Stimulated activated CD4-positive, alpha-beta T cell treated with anti-CD3 and anti-CD28 coated beads, Interleukin-15, amount 100 ng/mL, for 24 hours (primary cell): Measurements from ENCODE around the gene MYCN.
"Not testable (repeated sequence)": the region's sequence is repeated elsewhere in the genome, so short reads cannot be mapped to it uniquely, and the experiment has no call there.

Experiments
- DNase-seq: peaks from one replicate; pipeline ENCODE4 v3.0.0-alpha.2; 2020

The MYCN gene

DNA sequence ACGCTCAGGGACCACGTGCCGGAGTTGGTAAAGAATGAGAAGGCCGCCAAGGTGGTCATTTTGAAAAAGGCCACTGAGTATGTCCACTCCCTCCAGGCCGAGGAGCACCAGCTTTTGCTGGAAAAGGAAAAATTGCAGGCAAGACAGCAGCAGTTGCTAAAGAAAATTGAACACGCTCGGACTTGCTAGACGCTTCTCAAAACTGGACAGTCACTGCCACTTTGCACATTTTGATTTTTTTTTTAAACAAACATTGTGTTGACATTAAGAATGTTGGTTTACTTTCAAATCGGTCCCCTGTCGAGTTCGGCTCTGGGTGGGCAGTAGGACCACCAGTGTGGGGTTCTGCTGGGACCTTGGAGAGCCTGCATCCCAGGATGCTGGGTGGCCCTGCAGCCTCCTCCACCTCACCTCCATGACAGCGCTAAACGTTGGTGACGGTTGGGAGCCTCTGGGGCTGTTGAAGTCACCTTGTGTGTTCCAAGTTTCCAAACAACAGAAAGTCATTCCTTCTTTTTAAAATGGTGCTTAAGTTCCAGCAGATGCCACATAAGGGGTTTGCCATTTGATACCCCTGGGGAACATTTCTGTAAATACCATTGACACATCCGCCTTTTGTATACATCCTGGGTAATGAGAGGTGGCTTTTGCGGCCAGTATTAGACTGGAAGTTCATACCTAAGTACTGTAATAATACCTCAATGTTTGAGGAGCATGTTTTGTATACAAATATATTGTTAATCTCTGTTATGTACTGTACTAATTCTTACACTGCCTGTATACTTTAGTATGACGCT is 5.8 kb downstream of the MYCN start:
- no peak for DNase-seq

GRCh38 chr2:15946983-15947382 is 6.6 kb downstream of the MYCN start:
- no peak for DNase-seq

DNA sequence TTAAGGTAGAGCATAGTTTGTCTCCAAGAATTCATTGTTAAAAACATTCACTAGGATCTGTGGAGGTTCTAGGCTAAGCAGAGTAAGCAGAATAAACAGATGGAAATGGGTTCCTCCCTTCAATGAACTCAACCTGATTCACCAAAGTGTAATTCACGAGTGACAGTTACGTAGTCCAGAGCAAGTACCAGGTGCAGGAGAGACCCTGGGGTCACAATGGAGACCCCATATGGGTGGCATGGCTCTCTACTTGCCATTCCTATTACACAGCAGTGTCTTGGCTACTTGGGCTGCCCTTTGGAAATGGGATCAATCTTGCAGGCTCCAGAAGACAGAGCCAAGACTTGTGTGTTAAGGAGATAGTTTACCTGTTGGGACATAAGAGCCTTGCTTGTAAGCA is 7.1 kb downstream of the MYCN start:
- no peak for DNase-seq

- no peak for DNase-seq
Measured at GRCh38 chr2:15948704-15948957, 8.3 kb downstream of the MYCN start.

GRCh38 chr2:15949126-15949525 is 8.8 kb downstream of the MYCN start:
- DNase-seq = no peak

DNA sequence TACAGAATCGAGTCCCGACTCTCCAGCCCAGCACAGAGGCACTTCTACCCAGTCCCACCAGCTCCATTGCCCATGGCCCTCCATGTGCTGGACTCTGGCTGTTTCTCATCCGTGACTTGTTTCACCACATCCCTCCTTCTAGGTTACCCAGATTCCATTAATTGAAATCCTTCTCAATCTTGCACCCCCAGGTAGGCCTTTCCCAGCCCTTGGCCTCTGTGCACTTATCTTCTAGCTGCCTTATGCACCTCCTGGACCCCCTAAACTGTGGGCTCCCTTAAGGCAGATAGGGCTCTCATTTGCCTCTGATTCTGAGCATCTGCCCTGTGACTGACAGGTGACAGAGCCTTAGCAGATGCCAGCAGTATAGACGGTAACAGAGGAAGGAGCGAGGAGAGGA is 9.2 kb downstream of the MYCN start:
- no peak for DNase-seq

DNA sequence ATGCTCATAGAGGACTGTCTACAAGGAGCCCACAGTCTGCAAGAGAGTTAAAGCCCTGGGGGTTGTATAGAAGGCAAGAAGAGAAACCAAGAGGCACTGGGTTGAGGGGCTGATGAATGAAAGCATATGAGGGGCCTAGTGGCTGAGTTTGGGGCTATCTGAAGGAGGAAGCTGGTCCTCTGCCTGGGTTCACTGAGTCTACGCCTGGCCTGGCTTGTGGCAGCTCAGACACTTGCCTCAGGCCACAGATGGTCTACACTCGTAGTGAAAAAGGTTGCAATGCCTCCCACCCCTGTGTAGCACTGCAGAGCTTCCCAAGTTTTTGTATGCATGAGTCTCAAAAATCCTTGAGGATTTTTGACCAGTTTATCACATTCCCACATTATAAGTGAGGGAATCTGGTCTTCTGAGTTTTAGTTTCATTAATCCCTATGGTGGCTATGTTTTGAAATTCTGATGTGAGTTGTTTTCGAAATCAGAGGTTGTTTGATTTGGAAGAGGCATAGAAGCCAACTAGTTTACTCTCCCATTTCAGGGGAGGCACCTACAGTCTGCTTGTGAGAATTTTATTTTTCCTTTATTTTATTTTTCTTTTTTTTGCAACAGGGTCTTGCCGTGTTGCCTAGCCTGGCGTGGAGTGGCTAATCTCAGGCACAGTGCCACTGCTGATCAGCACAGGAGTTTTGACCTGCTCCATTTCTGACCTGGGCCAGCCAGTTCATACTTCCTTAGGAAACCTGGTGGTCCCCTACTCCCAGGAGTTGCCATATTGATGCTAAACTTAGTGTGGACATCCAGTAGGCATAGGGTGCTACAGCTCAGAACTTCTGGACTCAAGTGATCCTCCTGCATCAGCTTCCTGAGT is 10.0 kb downstream of the MYCN start:
- DNase-seq = no peak

GRCh38 chr2:15951936-15952335 is 11.6 kb downstream of the MYCN start:
- not testable (repeated sequence) for DNase-seq

DNA sequence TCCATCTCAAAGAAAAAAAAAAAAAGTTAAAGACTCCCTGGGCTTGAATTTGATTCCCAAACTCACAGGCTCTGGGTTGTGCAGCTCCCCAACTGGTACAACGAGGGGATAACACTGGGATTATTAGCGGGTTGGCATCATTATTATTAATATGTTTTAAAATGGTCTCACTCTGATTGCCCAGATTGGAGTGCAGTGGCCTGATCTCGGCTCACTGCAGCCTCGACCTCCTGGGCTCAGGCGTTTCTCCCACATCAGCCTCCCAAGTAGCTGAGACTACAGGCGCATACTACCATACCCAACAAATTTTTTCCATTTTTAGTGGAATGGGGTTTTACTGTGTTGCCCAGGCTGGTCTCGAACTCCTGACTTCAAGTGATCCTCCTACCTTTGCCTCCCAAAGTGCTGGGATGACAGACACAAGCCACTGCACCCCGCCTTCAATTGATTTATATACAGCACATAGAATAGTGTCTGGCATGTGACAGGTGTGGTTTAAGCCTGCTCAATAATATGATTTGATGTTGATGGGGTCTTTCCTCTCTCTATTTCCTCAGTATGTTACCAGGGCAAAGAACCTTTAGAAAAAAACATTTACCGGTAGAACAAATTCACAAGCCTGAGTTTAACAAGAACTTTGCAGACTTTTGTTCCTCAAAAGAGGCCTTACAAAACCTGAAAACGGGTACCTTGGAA is 12.2 kb downstream of the MYCN start:
- no peak for DNase-seq

GRCh38 chr2:15953147-15953630 is 12.8 kb downstream of the MYCN start:
- no peak for DNase-seq

GRCh38 chr2:15953891-15954680 is 13.7 kb downstream of the MYCN start:
- DNase-seq = no peak

DNA sequence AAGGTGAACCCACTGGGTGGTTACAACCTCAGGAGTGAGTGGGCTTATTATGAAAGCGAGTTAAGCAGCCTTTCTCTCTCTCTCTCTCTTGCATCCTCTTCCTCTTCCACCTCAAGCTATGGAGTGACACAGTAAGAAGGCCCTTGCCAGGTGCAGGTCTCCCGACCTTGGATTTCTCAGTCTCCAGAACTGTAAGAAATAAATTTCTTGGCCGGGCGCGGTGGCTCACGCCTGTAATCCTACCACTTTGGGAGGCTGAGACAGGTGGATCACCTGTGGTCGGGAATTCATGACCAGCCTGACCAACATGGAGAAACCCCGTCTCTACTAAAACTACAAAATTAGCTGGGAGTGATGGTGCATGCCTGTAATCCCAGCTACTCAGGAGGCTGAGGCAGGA is 14.4 kb downstream of the MYCN start:
- DNase-seq = no peak

DNA sequence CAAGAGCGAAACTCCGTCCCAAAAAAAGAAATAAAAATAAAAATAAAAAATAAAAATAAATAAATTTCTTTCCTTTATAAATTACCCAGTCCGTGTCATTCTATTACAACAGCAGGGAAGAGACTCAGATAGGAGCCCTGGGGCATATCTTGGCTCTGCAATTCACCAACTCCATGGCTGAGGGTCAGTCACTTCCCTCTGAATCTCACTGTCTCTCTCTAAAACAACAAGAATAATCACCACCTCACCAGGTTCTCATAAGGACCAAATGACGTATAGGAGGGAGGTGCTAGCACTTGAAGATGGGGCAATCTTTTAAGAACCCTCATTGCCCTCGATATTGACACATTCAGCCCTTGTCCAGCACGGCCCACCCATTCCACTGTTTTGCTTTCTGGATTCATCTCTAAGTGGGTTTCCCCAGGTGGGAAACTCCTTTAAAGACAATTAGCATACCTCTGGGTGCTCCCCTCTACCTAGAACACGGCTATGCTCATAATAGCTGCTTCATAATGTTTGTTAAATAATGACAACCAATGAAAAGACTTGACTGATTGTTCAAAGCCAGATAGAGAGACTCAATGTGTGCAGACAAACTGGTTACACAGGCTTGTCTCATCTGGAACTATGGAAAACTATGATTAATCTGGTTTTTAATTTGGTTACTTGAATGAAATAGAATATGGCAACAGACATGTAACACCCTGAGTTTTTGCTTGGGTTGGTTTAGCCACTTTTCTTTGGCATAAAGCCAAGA is 15.1 kb downstream of the MYCN start:
- no peak for DNase-seq

DNA sequence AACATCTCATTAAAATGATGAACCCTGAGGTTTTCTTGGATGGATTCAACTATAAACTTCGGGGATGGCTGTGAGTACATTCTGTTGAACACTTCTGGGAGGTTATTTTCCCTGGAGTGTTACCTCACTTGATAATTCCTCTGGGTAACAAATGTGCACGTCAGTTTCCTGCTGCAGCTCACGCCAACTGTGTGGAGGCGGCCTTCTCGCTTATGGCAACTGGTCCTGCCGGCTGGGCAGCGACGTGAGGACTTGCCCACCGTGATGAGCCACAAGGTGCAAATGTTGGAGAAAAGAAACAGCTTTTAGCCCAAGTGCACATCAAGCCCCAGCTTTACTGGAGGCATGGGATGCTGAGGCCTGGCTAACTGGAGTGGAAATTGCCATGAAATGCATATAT is 15.9 kb downstream of the MYCN start:
- no peak for DNase-seq

DNA sequence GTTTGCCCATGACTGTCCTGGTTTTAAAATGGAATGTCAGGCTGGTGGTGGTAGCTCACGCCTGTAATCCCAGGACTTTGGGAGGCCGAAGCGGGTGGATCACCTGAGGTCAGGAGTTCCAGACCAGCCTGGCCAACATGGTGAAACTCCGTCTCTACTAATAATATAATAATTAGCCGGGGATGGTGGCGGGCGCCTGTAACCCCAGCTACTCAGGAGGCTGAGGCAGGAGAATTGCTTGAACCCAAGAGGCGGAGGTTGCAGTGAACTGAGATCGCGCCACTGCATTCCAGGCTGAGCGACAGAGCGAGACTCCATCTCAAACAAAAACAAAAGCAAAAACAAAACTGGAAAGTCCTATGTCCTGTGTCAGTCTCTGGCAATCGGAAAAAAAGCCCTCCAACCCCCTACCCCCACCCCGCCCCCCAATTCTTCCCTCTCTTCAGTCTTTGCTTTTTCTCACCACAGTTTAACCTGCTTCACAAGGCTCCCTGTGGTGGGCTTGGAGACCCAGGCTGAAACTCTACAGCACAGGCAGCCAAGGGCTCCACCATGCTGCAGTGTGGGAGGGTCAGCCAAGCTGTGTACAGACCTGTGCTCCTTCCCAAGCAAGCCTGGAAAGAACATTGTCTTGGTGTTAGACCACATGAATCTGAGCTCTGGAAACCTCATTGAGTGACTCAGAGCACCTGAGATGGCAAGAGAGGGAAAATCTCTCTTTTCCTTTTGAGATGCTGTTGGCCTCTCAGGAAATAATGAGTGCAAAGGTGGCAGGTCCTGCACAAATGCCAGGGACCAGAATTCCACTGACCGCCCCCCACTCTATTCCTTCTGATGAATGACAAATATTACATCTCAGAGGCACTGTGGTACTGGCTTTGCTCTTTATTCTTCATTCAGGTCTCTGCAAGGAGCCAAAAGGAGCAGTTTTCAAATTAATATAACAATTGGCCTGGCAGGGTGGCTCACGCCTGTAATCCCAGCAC is 16.7 kb downstream of the MYCN start:
- no peak for DNase-seq

GRCh38 chr2:15957881-15958713 is 17.7 kb downstream of the MYCN start:
- DNase-seq = no peak

- DNase-seq = no peak
Measured at GRCh38 chr2:15959331-15960153, 19.2 kb downstream of the MYCN start.

DNA sequence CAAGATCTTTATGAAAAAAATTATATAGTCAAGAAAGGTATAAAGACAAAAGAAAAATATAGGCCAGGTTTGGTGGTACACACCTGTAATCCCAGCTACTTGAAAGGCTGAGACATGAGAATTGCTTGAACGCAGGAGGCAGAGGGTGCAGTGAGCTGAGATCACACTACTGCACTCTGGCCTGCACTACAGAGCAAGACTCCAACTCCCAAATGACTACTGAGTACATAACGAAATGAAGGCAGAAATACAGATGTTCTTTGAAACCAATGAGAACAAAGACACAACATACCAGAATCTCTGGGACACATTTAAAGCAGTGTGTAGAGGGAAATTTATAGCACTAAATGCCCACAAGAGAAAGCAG is 19.8 kb downstream of the MYCN start:
- not testable (repeated sequence) for DNase-seq
